Tibial nerve (tissue), 4 donors: ENCODE measurements around the gene CHST10. TPM values are rescaled to one million over a fixed set of nuclear protein-coding genes. Genes with fewer than 3 reads are reported as not detected.

Source experiments
- DNase-seq, 2 donors: peaks; one replicate each; pipeline ENCODE4 v3.0.0-alpha.2; 2019; ENCODE audit warnings: low spot score in 2 of 2
- H3K27ac ChIP-seq, 4 donors: fragments of 200-600 bp; sonication (generic) in 3 of 4; one replicate each; pipeline ENCODE4 v1.5.1; 2017 to 2019; ENCODE audit warnings: mild to moderate bottlenecking in 1 of 4
- H3K27me3 ChIP-seq, 2 donors: fragments of 200-600 bp; sonication (generic) in 1 of 2; one replicate each; pipeline versions ENCODE4 v1.5.1 to v1.6.0; 2017 to 2019
- H3K36me3 ChIP-seq, 3 donors: fragments of 200-600 bp; sonication (generic); one replicate each; pipeline ENCODE4 v1.5.1; 2018 to 2019
- H3K4me1 ChIP-seq, 4 donors: fragments of 200-600 bp; sonication (generic) in 3 of 4; one replicate each; pipeline ENCODE4 v1.5.1; 2017 to 2019
- H3K4me3 ChIP-seq, 4 donors: fragments of 200-600 bp; sonication (generic) in 3 of 4; one replicate each; pipeline ENCODE4 v1.5.1; 2017 to 2019; ENCODE audit warnings: mild to moderate bottlenecking in 1 of 4, moderate library complexity in 1 of 4
- H3K9me3 ChIP-seq, 4 donors: fragments of 200-600 bp; sonication (generic) in 3 of 4; one replicate each; pipeline ENCODE4 v1.5.1; 2017 to 2019
- EP300 ChIP-seq, 2 donors: sonication (generic); formaldehyde crosslinking; IDR thresholded peaks; one replicate each; pipeline ENCODE4 v1.6.1; 2017; ENCODE audit warnings: antibody characterized with exemption in 2 of 2, mild to moderate bottlenecking in 1 of 2
- POLR2A ChIP-seq, 2 donors: fragments of 450-650 bp; IDR thresholded peaks; one replicate each; pipeline ENCODE4 v1.6.1; 2017; ENCODE audit warnings: antibody characterized with exemption in 2 of 2, mild to moderate bottlenecking in 2 of 2, moderate library complexity in 2 of 2
- WGBS, 2 donors: methylation state at CpG; one replicate each; pipeline ENCODE4 v1.1.5; 2018; 5-methylcytosine and 5-hydroxymethylcytosine counted together
- total RNA-seq, 4 donors: library from RNA; depleted of rRNA; stranded (reverse); fragments of >200 nt; gene quantifications; one replicate each; pipeline ENCODE4 v1.1.0, GENCODE V29; 2016
- TF ChIP-seq, protein P1 (sequence below), 5 experiments: fragments of 200-600 bp in 3 of 5; fragments of 450-650 bp in 2 of 5; sonication (generic) in 3 of 5; IDR thresholded peaks; one replicate each; pipeline ENCODE4 v1.5.1; 2016 to 2019; ENCODE audit warnings: antibody characterized with exemption in 5 of 5, mild to moderate bottlenecking in 3 of 5, moderate library complexity in 2 of 5

CHST10 gene
- total RNA-seq, 4 donors from 2014 or later, result 9.4 to 17.1 (median 13.0) TPM

DNA sequence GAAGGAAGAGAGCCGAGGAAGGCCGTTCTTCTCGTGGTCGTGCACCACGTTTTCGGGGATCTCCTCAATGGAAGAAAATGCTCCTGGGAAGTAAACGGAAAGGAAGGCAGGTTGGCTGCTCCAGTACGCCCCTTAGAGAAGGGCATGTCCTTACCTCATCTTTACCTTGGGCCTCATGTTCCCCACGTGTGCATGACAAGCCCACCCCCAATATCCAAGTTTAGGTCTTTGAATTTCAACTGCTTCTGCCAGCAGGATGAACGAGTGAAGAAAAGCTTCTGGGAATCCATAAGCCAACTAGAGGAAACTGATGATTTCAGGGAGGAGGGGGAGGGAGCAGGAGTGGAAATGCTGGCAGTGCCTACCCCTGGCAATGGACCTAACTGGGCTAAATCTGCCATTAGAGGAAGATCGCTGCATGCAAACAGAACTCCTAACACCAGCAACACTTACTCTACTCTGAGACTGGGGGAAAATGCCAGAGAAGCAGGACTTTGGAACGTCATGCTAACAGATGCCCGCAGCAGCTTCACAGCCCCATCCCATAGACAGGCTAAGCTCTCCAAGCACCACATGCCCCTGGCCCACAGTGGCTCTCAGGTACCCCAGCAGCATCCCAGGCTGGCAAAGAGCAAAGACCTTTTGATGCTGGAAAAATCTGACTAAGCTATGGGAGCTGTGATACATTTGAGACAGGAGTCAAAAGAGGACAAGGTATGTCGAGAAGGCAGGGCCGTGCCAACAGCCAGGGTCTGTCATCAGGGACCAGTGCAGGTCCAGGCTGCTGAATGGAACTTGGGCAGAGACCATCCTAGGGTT, 21.7 kb downstream of the CHST10 start:
- Histone ChIP-seq H3K9me3 (no peaks in the 10 kb centered on the region), H3K36me3 (peaks cover 0 to 97% (median 0%) of the 10 kb centered on the region in 3 donors), H3K4me1 (no peaks in the 10 kb centered on the region), H3K27me3 (no peaks in the 10 kb centered on the region), H3K27ac (no peak overlapping the region), H3K4me3 (no peak overlapping the region)
- 89% methylated on average over 15 of the region's 15 CpGs for WGBS, 2 donors
- TF ChIP-seq, protein P1, sequence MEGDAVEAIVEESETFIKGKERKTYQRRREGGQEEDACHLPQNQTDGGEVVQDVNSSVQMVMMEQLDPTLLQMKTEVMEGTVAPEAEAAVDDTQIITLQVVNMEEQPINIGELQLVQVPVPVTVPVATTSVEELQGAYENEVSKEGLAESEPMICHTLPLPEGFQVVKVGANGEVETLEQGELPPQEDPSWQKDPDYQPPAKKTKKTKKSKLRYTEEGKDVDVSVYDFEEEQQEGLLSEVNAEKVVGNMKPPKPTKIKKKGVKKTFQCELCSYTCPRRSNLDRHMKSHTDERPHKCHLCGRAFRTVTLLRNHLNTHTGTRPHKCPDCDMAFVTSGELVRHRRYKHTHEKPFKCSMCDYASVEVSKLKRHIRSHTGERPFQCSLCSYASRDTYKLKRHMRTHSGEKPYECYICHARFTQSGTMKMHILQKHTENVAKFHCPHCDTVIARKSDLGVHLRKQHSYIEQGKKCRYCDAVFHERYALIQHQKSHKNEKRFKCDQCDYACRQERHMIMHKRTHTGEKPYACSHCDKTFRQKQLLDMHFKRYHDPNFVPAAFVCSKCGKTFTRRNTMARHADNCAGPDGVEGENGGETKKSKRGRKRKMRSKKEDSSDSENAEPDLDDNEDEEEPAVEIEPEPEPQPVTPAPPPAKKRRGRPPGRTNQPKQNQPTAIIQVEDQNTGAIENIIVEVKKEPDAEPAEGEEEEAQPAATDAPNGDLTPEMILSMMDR (IDR thresholded peaks at IDR 0.05), result no peak
- TF ChIP-seq EP300 (IDR thresholded peaks at IDR 0.05) (no peak), POLR2A (IDR thresholded peaks at IDR 0.05) (no peak)
- no peak for DNase-seq

DNA sequence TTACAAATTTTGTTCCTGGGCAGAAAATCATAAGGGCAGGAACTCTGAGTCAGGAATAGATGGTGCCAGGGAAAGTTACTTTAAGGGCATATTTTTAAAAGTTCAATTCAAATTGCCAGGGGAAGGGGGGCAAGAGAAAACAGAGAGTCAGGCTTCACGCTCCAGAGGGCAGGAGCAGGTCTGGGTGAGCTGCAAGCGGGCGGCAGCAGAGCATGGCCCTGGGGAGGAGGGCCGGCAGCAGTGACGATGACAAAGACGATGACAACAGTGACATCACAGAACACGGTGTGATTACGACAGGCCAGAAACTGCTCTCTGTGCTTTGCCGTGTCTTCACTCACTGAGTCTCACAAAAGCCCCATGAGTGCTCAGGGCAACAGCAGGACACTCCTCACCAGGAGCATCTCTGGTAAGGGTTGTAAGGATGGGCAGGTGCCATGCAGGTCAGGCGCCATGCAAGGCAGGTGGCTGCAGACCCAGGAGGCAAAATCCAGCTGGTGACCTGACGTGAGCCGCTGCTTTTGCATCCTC, 23.3 kb downstream of the CHST10 start:
- Histone ChIP-seq H3K27ac (no peak overlapping the region), H3K4me1 (no peaks in the 10 kb centered on the region), H3K9me3 (no peaks in the 10 kb centered on the region), H3K36me3 (peaks cover 0 to 81% (median 0%) of the 10 kb centered on the region in 3 donors), H3K27me3 (no peaks in the 10 kb centered on the region), H3K4me3 (no peak overlapping the region)
- TF ChIP-seq EP300 (IDR thresholded peaks at IDR 0.05) (no peak), POLR2A (IDR thresholded peaks at IDR 0.05) (no peak)
- TF ChIP-seq, protein P1 (IDR thresholded peaks at IDR 0.05), result no peak
- WGBS, 2 donors, result 70 to 79% methylated on average over 11 to 12 of the region's 12 CpGs
- DNase-seq, result no peak

DNA sequence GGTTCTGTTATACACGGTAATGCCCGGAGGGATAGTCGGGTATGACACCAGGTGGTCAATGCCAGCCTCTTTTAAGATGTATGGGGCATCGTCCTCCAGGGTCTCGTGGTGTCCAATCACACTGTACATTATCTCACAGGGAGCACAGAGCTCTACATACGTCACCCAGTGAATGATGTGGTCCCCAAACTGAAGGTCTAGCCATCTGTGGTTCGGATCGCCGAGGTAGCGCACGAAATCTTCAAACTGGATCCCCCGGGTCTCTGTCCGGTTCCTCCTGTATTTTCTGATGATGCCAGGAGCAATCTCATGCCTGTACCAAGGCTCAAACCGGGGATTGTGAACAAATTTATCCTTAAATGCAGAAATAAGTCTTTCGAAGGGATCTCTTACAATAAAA, 24.1 kb downstream of the CHST10 start:
- 90% methylated on average over 15 of the region's 15 CpGs for WGBS, 2 donors
- Histone ChIP-seq H3K27ac (no peak overlapping the region), H3K4me1 (no peaks in the 10 kb centered on the region), H3K27me3 (no peaks in the 10 kb centered on the region), H3K9me3 (no peaks in the 10 kb centered on the region), H3K4me3 (no peak overlapping the region), H3K36me3 (peaks cover 0 to 75% (median 0%) of the 10 kb centered on the region in 3 donors)
- TF ChIP-seq, protein P1 (IDR thresholded peaks at IDR 0.05), result no peak
- TF ChIP-seq POLR2A (IDR thresholded peaks at IDR 0.05), result no peak
- TF ChIP-seq EP300 (IDR thresholded peaks at IDR 0.05), result no peak
- DNase-seq, result no peak

DNA sequence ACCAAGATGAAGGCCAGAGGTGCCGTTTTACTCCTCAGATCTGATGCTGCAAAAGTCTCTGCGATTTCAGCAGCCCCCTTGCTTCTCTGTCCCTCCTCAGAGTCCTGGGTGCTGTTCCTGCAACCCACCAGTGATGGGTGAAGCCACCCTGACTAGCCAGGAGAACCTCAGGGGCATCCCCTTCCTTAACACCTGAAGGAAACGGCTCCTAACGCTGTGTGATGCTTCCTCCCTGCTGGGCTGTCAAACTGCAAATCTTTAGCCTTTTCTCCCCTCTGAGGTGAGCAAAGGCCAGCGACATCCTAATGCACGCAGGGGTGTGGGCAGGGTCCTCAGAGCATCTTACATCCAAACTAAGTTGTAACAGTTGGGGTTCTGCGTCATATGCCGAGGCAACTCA, 24.8 kb downstream of the CHST10 start:
- H3K36me3 ChIP-seq, result peaks cover 0 to 69% (median 0%) of the 10 kb centered on the region in 3 donors
- no peak overlapping the region for H3K27ac ChIP-seq
- DNase-seq, result no peak
- no peak for TF ChIP-seq EP300 (IDR thresholded peaks at IDR 0.05)
- TF ChIP-seq, protein P1 (IDR thresholded peaks at IDR 0.05), result no peak
- no peak for TF ChIP-seq POLR2A (IDR thresholded peaks at IDR 0.05)
- no peak overlapping the region for H3K4me3 ChIP-seq
- H3K4me1 ChIP-seq, result no peaks in the 10 kb centered on the region
- no peaks in the 10 kb centered on the region for H3K27me3 ChIP-seq
- no peaks in the 10 kb centered on the region for H3K9me3 ChIP-seq
- 94 to 95% methylated on average over 8 of the region's 8 CpGs for WGBS, 2 donors
